GF-D8 (cell line): ENCODE data around the gene MAT2B.

ENCODE experiments used
- DNase-seq: peaks from one replicate; lab custom pipeline; 2025; lab: John Stamatoyannopoulos, UW

The MAT2B gene

GRCh38 chr5:163551156-163551555, 45.7 kb downstream of the MAT2B start:
- DNase-seq = no peak

- DNase-seq = no peak
Observed at GRCh38 chr5:163552536-163552935, 47.1 kb downstream of the MAT2B start.

GRCh38 chr5:163561339-163561738, 55.9 kb downstream of the MAT2B start:
- no peak for DNase-seq

GRCh38 chr5:163562071-163562470, 56.7 kb downstream of the MAT2B start:
- no peak for DNase-seq

- DNase-seq = no peak
Observed at GRCh38 chr5:163563112-163563511, 57.7 kb downstream of the MAT2B start.

- DNase-seq = no peak
Observed at GRCh38 chr5:163563880-163564279, 58.5 kb downstream of the MAT2B start.

GRCh38 chr5:163564321-163564938, 59.0 kb downstream of the MAT2B start:
- no peak for DNase-seq

- no peak for DNase-seq
Observed at GRCh38 chr5:163565492-163565891, 60.1 kb downstream of the MAT2B start.

GRCh38 chr5:163565931-163566608, 60.7 kb downstream of the MAT2B start:
- no peak for DNase-seq

- DNase-seq = no peak
Observed at GRCh38 chr5:163566678-163567077, 61.3 kb downstream of the MAT2B start.

GRCh38 chr5:163567811-163568210, 62.4 kb downstream of the MAT2B start:
- DNase-seq = no peak
